NB4 (cell line): ENCODE results near the gene CORO1C.

ENCODE experiments used
- MYC ChIP-seq: IDR thresholded peaks from 2 replicates; pipeline ENCODE4 v1.6.1; 2011; ENCODE audit warnings: low read depth, low read length
- POLR2A ChIP-seq: IDR thresholded peaks from 2 replicates; pipeline ENCODE4 v1.6.1; 2011; ENCODE audit warnings: mild to moderate bottlenecking; ENCODE audit not compliant: insufficient read length; ENCODE audit errors: extremely low read depth
- TF ChIP-seq, protein P1 (sequence below): IDR thresholded peaks from one replicate; pipeline ENCODE4 v1.5.1; 2012; ENCODE audit warnings: low read depth, low read length
- TF ChIP-seq, protein P2 (sequence below): IDR thresholded peaks from 2 replicates; pipeline ENCODE4 v1.6.1; 2011; ENCODE audit warnings: low read depth, low read length

DNA sequence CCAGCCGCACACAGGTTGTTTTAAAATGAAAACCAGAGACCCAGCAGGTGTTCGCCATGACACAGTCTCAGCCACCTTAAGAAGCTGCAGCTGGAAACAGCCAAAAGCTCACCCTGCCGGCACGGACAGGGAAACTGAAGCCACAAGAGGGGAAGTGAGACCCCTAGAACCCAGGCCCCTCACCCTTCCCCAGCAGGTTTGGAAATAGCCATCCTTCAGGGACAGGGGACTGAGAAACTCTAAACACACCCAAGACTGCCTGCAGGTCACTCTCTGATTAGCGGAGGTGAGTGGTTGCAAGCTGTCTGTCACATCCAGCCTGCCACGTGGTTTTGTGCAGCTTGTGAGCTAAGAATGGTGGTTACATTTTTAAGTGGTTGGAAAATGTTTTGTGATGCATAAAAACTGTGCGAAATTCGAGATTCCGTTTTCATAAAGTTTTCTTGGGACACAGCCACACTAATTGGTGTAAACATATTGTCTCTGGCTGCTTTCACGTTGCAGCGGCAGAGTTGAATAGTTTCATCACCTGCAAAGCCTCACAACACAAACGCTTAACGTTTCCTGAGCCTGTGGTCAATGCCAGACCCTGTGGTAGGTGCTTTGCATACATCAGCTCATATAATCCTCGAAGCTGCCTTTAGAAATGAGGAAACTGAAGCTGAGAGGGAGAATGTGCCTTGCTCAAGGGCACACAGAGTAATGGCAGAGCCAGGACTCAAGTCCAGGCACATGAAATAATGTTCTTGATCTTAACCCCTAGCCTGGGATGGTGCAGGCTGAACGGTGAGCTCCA is 95.9 kb downstream of the CORO1C start:
- TF ChIP-seq, protein P1, sequence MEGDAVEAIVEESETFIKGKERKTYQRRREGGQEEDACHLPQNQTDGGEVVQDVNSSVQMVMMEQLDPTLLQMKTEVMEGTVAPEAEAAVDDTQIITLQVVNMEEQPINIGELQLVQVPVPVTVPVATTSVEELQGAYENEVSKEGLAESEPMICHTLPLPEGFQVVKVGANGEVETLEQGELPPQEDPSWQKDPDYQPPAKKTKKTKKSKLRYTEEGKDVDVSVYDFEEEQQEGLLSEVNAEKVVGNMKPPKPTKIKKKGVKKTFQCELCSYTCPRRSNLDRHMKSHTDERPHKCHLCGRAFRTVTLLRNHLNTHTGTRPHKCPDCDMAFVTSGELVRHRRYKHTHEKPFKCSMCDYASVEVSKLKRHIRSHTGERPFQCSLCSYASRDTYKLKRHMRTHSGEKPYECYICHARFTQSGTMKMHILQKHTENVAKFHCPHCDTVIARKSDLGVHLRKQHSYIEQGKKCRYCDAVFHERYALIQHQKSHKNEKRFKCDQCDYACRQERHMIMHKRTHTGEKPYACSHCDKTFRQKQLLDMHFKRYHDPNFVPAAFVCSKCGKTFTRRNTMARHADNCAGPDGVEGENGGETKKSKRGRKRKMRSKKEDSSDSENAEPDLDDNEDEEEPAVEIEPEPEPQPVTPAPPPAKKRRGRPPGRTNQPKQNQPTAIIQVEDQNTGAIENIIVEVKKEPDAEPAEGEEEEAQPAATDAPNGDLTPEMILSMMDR: no peak
- TF ChIP-seq POLR2A: peak; percentile 57
- TF ChIP-seq, protein P2, sequence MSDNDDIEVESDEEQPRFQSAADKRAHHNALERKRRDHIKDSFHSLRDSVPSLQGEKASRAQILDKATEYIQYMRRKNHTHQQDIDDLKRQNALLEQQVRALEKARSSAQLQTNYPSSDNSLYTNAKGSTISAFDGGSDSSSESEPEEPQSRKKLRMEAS: peak; percentile 99
- peak; percentile 84; the same call in 1 of the 2 replicates for TF ChIP-seq MYC
